ENCODE measurements around the gene CMKLR1. TPM values are rescaled to one million over a fixed set of nuclear protein-coding genes. Genes with fewer than 3 reads are reported as not detected.

Gene CMKLR1
- total and polyA plus RNA-seq, 9 donors: 1.4 to 28.3 (median 3.1) TPM

DNA sequence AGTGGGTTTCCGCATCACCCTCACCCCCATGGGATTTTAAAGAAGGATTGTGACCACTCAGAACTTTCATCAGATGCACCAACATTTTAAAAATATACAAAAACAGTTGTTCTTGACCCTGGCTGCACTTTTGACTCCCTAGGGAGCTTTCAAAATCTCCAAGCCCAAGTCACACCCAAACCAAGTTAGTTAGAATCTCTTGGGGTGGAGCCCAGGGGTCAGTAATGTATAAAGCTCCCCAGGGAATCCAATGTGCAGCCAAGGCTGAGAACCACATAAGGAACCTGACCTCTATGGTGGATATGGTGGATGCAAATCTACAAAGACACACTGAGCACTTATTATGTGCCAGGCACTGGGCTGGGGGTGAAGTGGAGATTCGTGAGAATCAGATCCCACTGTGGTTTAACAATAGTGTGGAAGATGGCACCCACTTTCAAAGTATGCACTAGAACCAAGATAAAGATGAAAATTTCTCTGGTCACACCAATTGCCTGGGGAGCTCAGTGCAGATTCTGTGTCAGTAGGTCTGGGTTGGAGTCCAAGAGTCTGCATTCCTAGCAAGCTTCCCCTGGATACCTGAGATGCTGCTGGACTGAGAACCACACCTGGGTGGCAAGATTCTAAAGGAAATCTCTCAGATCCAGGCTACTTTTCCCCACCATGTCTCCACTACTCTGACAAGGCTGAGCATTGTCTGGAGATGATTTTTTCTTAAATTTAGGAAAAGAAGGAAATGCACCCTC lies 18.9 kb upstream of the CMKLR1 start:
- Histone ChIP-seq H3K4me1 (ENCODE audit: insufficient read depth) (no peaks in the 10 kb centered on the region), H3K27me3 (no peaks in the 10 kb centered on the region), H3K27ac (no peak overlapping the region), H3K4me3 (no peak overlapping the region), H3K9me3 (no peaks in the 10 kb centered on the region), H3K36me3 (no peaks in the 10 kb centered on the region)
- 75 to 86% (median 78%) methylated on average over 2 of the region's 2 CpGs for WGBS, 3 donors
- no peak for TF ChIP-seq POLR2A (IDR thresholded peaks at IDR 0.05)
- no peak for TF ChIP-seq CTCF (IDR thresholded peaks at IDR 0.05)
- TF ChIP-seq EP300 (IDR thresholded peaks at IDR 0.05): no peak
- no peak for DNase-seq
- intact Hi-C loops (cut with DNase I): no loop called here

DNA sequence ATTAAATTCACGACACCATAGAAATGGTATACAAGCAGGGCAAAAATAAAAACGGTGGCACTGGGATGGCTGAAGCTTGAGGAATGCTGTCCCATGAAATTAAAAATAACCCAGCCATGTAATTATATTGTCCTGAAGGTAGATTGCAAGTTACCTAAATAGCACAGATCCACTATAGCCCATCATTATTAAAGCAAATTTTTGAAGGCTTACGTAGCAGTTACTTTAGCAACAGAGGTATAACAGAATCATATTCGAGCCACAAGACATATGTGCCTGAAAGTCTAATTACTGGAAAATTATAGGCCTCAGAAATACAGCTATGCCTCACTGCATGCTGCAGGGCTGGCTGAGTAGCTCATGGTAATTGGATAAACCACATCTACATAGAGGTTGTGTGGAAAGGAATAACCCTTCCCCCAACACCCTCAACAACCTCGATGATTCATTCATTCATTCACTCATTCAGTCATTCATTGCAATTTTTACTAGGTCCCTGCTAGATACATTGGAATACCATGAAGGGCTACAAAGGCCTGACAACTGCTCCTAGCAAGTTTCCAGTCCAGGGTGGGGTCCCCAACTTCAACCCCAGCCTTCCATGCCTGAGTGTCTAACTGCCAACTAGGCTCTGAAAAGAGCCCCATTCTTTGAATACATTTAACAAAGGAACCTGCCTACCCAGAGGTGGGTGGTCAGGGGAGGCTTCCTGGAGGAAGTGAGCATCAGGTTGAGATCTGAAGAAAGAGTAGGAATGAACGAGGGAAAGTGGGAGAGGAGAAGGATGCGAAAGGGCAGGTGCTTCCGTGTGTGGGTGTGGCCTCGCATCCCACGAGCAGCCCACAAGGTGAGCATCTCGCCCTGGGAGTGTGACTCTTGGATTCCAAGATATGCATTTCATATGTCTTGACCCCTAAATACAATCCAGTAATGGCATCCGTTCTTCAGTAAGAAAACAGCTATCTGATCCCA lies 18.0 kb upstream of the CMKLR1 start:
- 77 to 80% (median 77%) methylated on average over 12 of the region's 12 CpGs for WGBS, 3 donors

GRCh38 chr12:108355069-108355468 lies 16.0 kb upstream of the CMKLR1 start:
- DNase-seq: no peak
- Histone ChIP-seq H3K36me3 (no peaks in the 10 kb centered on the region), H3K9me3 (no peaks in the 10 kb centered on the region), H3K4me1 (ENCODE audit: insufficient read depth) (no peaks in the 10 kb centered on the region), H3K4me3 (no peak overlapping the region), H3K27ac (no peak overlapping the region), H3K27me3 (no peaks in the 10 kb centered on the region)
- WGBS, 3 donors: 59 to 69% (median 59%) methylated on average over 2 of the region's 2 CpGs
- no peak for TF ChIP-seq EP300 (IDR thresholded peaks at IDR 0.05)
- TF ChIP-seq CTCF (IDR thresholded peaks at IDR 0.05): no peak
- no peak for TF ChIP-seq POLR2A (IDR thresholded peaks at IDR 0.05)
- intact Hi-C loops (cut with DNase I): no loop called here

More for the DNA sequence above, 18.0 kb upstream of the CMKLR1 start:
- intact Hi-C loops (cut with DNase I): no loop called here
- TF ChIP-seq CTCF (IDR thresholded peaks at IDR 0.05): no peak
- TF ChIP-seq EP300 (IDR thresholded peaks at IDR 0.05): no peak
- no peak for TF ChIP-seq POLR2A (IDR thresholded peaks at IDR 0.05)
- H3K27me3 ChIP-seq: no peaks in the 10 kb centered on the region
- no peaks in the 10 kb centered on the region for H3K9me3 ChIP-seq
- H3K4me3 ChIP-seq: no peak overlapping the region
- no peak overlapping the region for H3K27ac ChIP-seq
- DNase-seq: no peak
- H3K4me1 ChIP-seq (ENCODE audit: insufficient read depth): no peaks in the 10 kb centered on the region
- H3K36me3 ChIP-seq: no peaks in the 10 kb centered on the region

DNA sequence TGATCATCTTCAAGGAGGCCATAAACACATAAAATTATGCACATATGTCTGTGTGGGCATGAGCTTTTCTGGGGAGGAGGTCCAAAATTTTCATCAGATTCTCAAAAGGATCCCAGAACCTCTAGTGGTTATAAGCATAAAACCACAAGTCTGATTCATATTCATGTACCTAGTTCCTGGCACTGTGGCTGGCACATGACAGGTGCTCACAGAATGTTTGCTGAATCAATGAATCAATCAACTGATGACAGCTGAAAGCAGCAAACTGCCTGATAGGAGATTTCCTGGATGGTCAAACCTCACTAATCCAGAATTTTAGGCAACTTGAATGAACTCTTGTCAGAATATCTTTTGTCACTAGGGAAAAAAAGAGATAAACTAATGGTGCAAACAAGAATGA lies 13.5 kb upstream of the CMKLR1 start:
- intact Hi-C loops (cut with DNase I): no loop called here
- Histone ChIP-seq H3K4me1 (ENCODE audit: insufficient read depth) (no peaks in the 10 kb centered on the region), H3K4me3 (no peak overlapping the region), H3K9me3 (no peaks in the 10 kb centered on the region), H3K27me3 (no peaks in the 10 kb centered on the region), H3K27ac (no peak overlapping the region), H3K36me3 (no peaks in the 10 kb centered on the region)
- TF ChIP-seq CTCF (IDR thresholded peaks at IDR 0.05) (no peak), POLR2A (IDR thresholded peaks at IDR 0.05) (no peak), EP300 (IDR thresholded peaks at IDR 0.05) (no peak)
- no peak for DNase-seq
